GM12878 (cell line): ENCODE measurements around the gene CSTF1. TPM values are rescaled to one million over a fixed set of nuclear protein-coding genes. Genes with fewer than 3 reads are reported as not detected.

Experiments
- ATAC-seq: fragments of 200-7000 bp; cut with Tn5 transposase; 3 replicates; pipeline ENCODE4 v1.9.1; 2020; ENCODE audit warnings: mild to moderate bottlenecking, moderate library complexity
- BruUV-seq: library from RNA; stranded (reverse); fragments of 400-500 nt; replicated peaks from 2 replicates; lab custom pipeline; 2021; lab: Mats Ljungman, UMichigan
- CTCF ChIA-PET: fragments of 300-600 bp; sonication (Branson Sonifier 250); formaldehyde crosslinking; extraction: SDS; loops from one replicate; lab custom pipeline; 2021; ENCODE audit warnings: inconsistent platforms; lab: Yijun Ruan, JAX
- POLR2A ChIA-PET: fragments of 350-600 bp; formaldehyde crosslinking; extraction: SDS; loops from one replicate; lab custom pipeline; 2021; ENCODE audit warnings: inconsistent platforms; lab: Charles Lee
- RAD21 ChIA-PET: fragments of 300-600 bp; sonication (Branson Sonifier 250); formaldehyde crosslinking; loops from one replicate; lab custom pipeline; 2023; ENCODE audit warnings: antibody characterized with exemption; ENCODE audit not compliant: unreplicated experiment; lab: Charles Lee
- SMC1A ChIA-PET: fragments of 300-600 bp; sonication (Branson Sonifier 250); formaldehyde crosslinking; loops from one replicate; lab custom pipeline; 2023; ENCODE audit not compliant: unreplicated experiment, uncharacterized antibody; lab: Charles Lee
- DNase-seq: peaks from one replicate; pipeline ENCODE4 v3.0.0-alpha.2; 2011; ENCODE audit warnings: low read depth, low spot score
- FAIRE-seq: peaks from 3 replicates; lab custom pipeline; 2011; peaks lifted over from hg19 to GRCh38; lab: Jason Lieb, UNC
- H2AFZ ChIP-seq: 2 replicates; pipeline ENCODE4 v1.6.0; 2011; ENCODE audit warnings: low read depth, low read length, control low read depth; ENCODE audit not compliant: control insufficient read depth
- H3K27ac ChIP-seq: 2 replicates; pipeline ENCODE4 v1.5.1; 2011; ENCODE audit warnings: control low read depth; ENCODE audit not compliant: control insufficient read depth, insufficient read depth
- H3K27me3 ChIP-seq, 2 experiments: replicated peaks in 1 of 2; 2 replicates each; pipeline versions ENCODE4 v1.6.0 to v1.6.1; 2011; ENCODE audit warnings: low read length in 1 of 2; ENCODE audit not compliant: control insufficient read depth in 2 of 2, insufficient read depth in 2 of 2
- H3K36me3 ChIP-seq, 2 experiments: 2 replicates each; pipeline ENCODE4 v1.5.1; 2011; ENCODE audit warnings: low read length in 1 of 2; ENCODE audit not compliant: control insufficient read depth in 2 of 2, insufficient read depth in 2 of 2
- H3K4me1 ChIP-seq: 2 replicates; pipeline ENCODE4 v1.6.1; 2011; ENCODE audit warnings: mild to moderate bottlenecking, low read length, moderate library complexity, mixed read lengths; ENCODE audit not compliant: control insufficient read depth, insufficient read depth
- H3K4me2 ChIP-seq: 2 replicates; pipeline ENCODE4 v1.6.0; 2011; ENCODE audit warnings: control low read depth; ENCODE audit not compliant: control insufficient read depth, insufficient read depth
- H3K4me3 ChIP-seq: fragments of 200-600 bp; sonication (generic); 2 replicates; pipeline ENCODE4 v1.5.1; 2016
- H3K79me2 ChIP-seq: 2 replicates; pipeline ENCODE4 v1.6.0; 2011; ENCODE audit warnings: low read length; ENCODE audit not compliant: control insufficient read depth, insufficient read depth
- H3K9ac ChIP-seq: 2 replicates; pipeline ENCODE4 v1.8.0; 2011; ENCODE audit warnings: low read length, control low read depth, mixed read lengths; ENCODE audit not compliant: control insufficient read depth, insufficient read depth
- H3K9me3 ChIP-seq: replicated peaks from 3 replicates; pipeline ENCODE4 v1.5.1; 2011; ENCODE audit warnings: mild to moderate bottlenecking, low read length; ENCODE audit not compliant: control insufficient read depth, insufficient read depth
- H4K20me1 ChIP-seq: 2 replicates; pipeline ENCODE4 v1.6.0; 2011; ENCODE audit not compliant: control insufficient read depth, insufficient read depth
- ATF7 ChIP-seq: fragments of 450-650 bp; IDR thresholded peaks from 2 replicates; pipeline ENCODE4 v1.6.1; 2016; ENCODE audit warnings: low read depth, mild to moderate bottlenecking
- BMI1 ChIP-seq: fragments of 450-650 bp; IDR thresholded peaks from 2 replicates; pipeline ENCODE4 v1.6.1; 2016; ENCODE audit warnings: mild to moderate bottlenecking, moderate library complexity, borderline replicate concordance
- ETV6 ChIP-seq, 2 experiments: fragments of 450-650 bp in 1 of 2; IDR thresholded peaks in 1 of 2; conservative IDR thresholded peaks in 1 of 2; 2 replicates each; pipeline ENCODE4 v1.6.1; 2014; ENCODE audit warnings: antibody characterized with exemption in 1 of 2, borderline replicate concordance in 1 of 2, low read depth in 1 of 2, mild to moderate bottlenecking in 1 of 2, moderate library complexity in 1 of 2
- EZH2 ChIP-seq: IDR thresholded peaks from 2 replicates; pipeline ENCODE4 v1.6.1; 2012; ENCODE audit warnings: low read depth, mild to moderate bottlenecking, control low read depth, inconsistent platforms, low read length, borderline replicate concordance; ENCODE audit not compliant: control insufficient read depth
- HDAC6 ChIP-seq: fragments of 200-600 bp; sonication (generic); IDR thresholded peaks from one replicate; pipeline ENCODE4 v1.8.0; 2017; ENCODE audit warnings: antibody characterized with exemption; ENCODE audit not compliant: unreplicated experiment
- HDGF ChIP-seq: fragments of 450-650 bp; IDR thresholded peaks from 2 replicates; pipeline ENCODE4 v1.6.1; 2016; ENCODE audit warnings: antibody characterized with exemption
- MTA2 ChIP-seq: fragments of 450-650 bp; IDR thresholded peaks from 2 replicates; pipeline ENCODE4 v1.6.1; 2016; ENCODE audit warnings: low read depth, mild to moderate bottlenecking, moderate library complexity
- PAX8 ChIP-seq: fragments of 450-650 bp; IDR thresholded peaks from 2 replicates; pipeline ENCODE4 v1.6.1; 2017; ENCODE audit warnings: mild to moderate bottlenecking, moderate library complexity
- PBX3 ChIP-seq: IDR thresholded peaks from 2 replicates; pipeline ENCODE4 v1.6.1; 2011; ENCODE audit warnings: mild to moderate bottlenecking, low read depth, low read length, moderate library complexity; ENCODE audit not compliant: insufficient replicate concordance
- PKNOX1 ChIP-seq: fragments of 450-650 bp; IDR thresholded peaks from 2 replicates; pipeline ENCODE4 v1.6.1; 2016; ENCODE audit warnings: mild to moderate bottlenecking
- SMARCA5 ChIP-seq: fragments of 450-650 bp; IDR thresholded peaks from 2 replicates; pipeline ENCODE4 v1.6.1; 2017; ENCODE audit warnings: mild to moderate bottlenecking
- SUPT20H ChIP-seq: IDR thresholded peaks from 2 replicates; pipeline ENCODE4 v1.6.1; 2011; ENCODE audit warnings: low read depth, mild to moderate bottlenecking, low read length, moderate library complexity, borderline replicate concordance; ENCODE audit not compliant: control insufficient read depth
- USF2 ChIP-seq: IDR thresholded peaks from 2 replicates; pipeline ENCODE4 v1.6.1; 2011; ENCODE audit warnings: low read depth, low read length, improper control_type of control experiment, borderline replicate concordance
- ZBTB4 ChIP-seq: fragments of 450-650 bp; formaldehyde crosslinking; IDR thresholded peaks from 2 replicates; pipeline ENCODE4 v1.4.0; 2022; ENCODE audit warnings: mild to moderate bottlenecking, moderate library complexity
- ZNF207 ChIP-seq: fragments of 450-650 bp; IDR thresholded peaks from 2 replicates; pipeline ENCODE4 v1.6.1; 2014; ENCODE audit warnings: antibody characterized with exemption, mild to moderate bottlenecking, borderline replicate concordance
- WGBS: methylation state at CpG from one replicate; pipeline ENCODE4 v1.1.6; 2016; ENCODE audit warnings: low lambda C conversion rate; ENCODE audit not compliant: insufficient replicate concordance, insufficient coverage; ENCODE audit errors: missing lambda C conversion rate; 5-methylcytosine and 5-hydroxymethylcytosine counted together
- in situ Hi-C: fragments of 300-500 bp; cut with MboI; formaldehyde crosslinking; loops from 9 replicates; pipeline ENCODE4 v1.14.3; 2018; ENCODE audit warnings: mixed read lengths
- intact Hi-C: fragments of 100-400 bp; cut with micrococcal nuclease; formaldehyde crosslinking; loops from one replicate; pipeline ENCODE4 v1.14.2; 2022; ENCODE audit not compliant: unreplicated experiment
- polyA plus RNA-seq, 11 experiments: library from polyadenylated mRNA; depleted of rRNA in 4 of 11; unstranded in 6 of 11; stranded (reverse) in 5 of 11; fragments of >200 nt; fragmentation: Nextera tagmentation in 4 of 11; fragmentation: Illumina TruSeq in 1 of 11; extraction: Ambion mirVana in 4 of 11; extraction: Trizol in 1 of 11; gene quantifications; 1 replicate in 1 of 11; 2 replicates in 10 of 11; pipeline versions ENCODE4 v1.2.1 to v1.2.3, GENCODE V29; 2011 to 2016; ENCODE audit warnings: inconsistent platforms in 2 of 11, missing spikeins in 2 of 11, low read depth in 1 of 11
- total RNA-seq, 4 experiments: library from RNA; depleted of rRNA in 3 of 4; stranded (reverse); fragments of >200 nt in 3 of 4; fragmentation: Illumina TruSeq in 1 of 4; extraction: Trizol in 1 of 4; gene quantifications; 2 replicates each; pipeline versions ENCODE4 v1.2.1 to v1.2.3, GENCODE V29; 2013 to 2021

The CSTF1 gene
- total and polyA plus RNA-seq, 10 of the 15 experiments (the other 5 are each of a cell fraction or from before 2014, with no cell fraction given) = 41.8 to 89.1 (median 50.1) TPM

- intact Hi-C loops (no loop called here), in situ Hi-C loops (no loop called here)
- DNase-seq (no peak), ATAC-seq (no peak), FAIRE-seq (no peak)
- Histone ChIP-seq H3K36me3 (no peaks in the 10 kb centered on the region), H3K9me3 (no peaks in the 10 kb centered on the region), H3K9ac (no peak overlapping the region), H2AFZ (no peak overlapping the region), H3K4me3 (no peak overlapping the region), H3K27ac (no peak overlapping the region), H4K20me1 (no peaks in the 10 kb centered on the region), H3K4me2 (no peak overlapping the region), H3K79me2 (no peaks in the 10 kb centered on the region), H3K4me1 (no peaks in the 10 kb centered on the region), H3K27me3 (peaks cover 0 to 10% of the 10 kb centered on the region in 2 experiments; a peak in 2 of 4 replicates)
- SMC1A ChIA-PET = no interaction called here
- RAD21 ChIA-PET = no interaction called here
- CTCF ChIA-PET = no interaction called here
- POLR2A ChIA-PET = interaction anchor here (0.7 to 1.0 kb wide), 2 partner anchors 10 to 1954 kb away, joined by 3 to 4 read pairs; partner anchors contain the start of gene FAM210B
- no TSS peak for BruUV-seq
- WGBS = 3% methylated on average over 3 of the region's 3 CpGs
- TF ChIP-seq EZH2 (no peak), ZBTB4 (CRISPR knock-in tag) (no peak), MTA2 (no peak), PBX3 (no peak), PAX8 (no peak), BMI1 (no peak), HDAC6 (no peak), SUPT20H (no peak), USF2 (no peak), PKNOX1 (no peak), ETV6 (conservative IDR thresholded peaks at IDR 0.05 in 1 of 2, IDR thresholded peaks at IDR 0.05 in 1 of 2; ENCODE audit: borderline replicate concordance in 1 of 2, low read depth in 1 of 2) (no peak), SMARCA5 (no peak), ATF7 (no peak), HDGF (no peak), ZNF207 (no peak)
Observed at GRCh38 chr20:56348746-56349145, 43.7 kb upstream of the CSTF1 start.
